Limb (tissue), 2 donors: ENCODE data around the gene CYB5RL.
"Not testable (repeated sequence)": the region's sequence is repeated elsewhere in the genome, so short reads cannot be mapped to it uniquely, and the experiment has no call there.

Experiments
- DNase-seq, 2 donors: peaks; one replicate each; pipeline ENCODE4 v3.0.0-alpha.2; 2016; ENCODE audit errors: extremely low spot score in 2 of 2

Gene CYB5RL

GRCh38 chr1:54225986-54226559, 26.2 kb upstream of the CYB5RL start:
- DNase-seq: no peak

GRCh38 chr1:54225378-54225777, 25.5 kb upstream of the CYB5RL start:
- DNase-seq: no peak

GRCh38 chr1:54224233-54224632, 24.4 kb upstream of the CYB5RL start:
- no peak for DNase-seq

- no peak for DNase-seq
These were observed 23.8 kb upstream of the CYB5RL start for GRCh38 chr1:54223441-54224202.

- DNase-seq: no peak
These were observed 22.9 kb upstream of the CYB5RL start for GRCh38 chr1:54222711-54223110.

- no peak for DNase-seq
These were observed 22.1 kb upstream of the CYB5RL start for GRCh38 chr1:54221867-54222484.

GRCh38 chr1:54221113-54221834, 21.4 kb upstream of the CYB5RL start:
- DNase-seq: no peak

GRCh38 chr1:54220004-54220811, 20.4 kb upstream of the CYB5RL start:
- DNase-seq: peak in 1 of 2 donors; percentile 42

- no peak for DNase-seq
These were observed 19.8 kb upstream of the CYB5RL start for GRCh38 chr1:54219688-54220003.

GRCh38 chr1:54218883-54219687, 19.3 kb upstream of the CYB5RL start:
- DNase-seq: no peak

GRCh38 chr1:54215523-54215922, 15.7 kb upstream of the CYB5RL start:
- DNase-seq: no peak

GRCh38 chr1:54212872-54213271, 13.0 kb upstream of the CYB5RL start:
- no peak for DNase-seq

GRCh38 chr1:54207896-54208295, 8.1 kb upstream of the CYB5RL start:
- DNase-seq: not testable (repeated sequence)

- no peak for DNase-seq
These were observed 7.5 kb upstream of the CYB5RL start for GRCh38 chr1:54207287-54207686.

- no peak for DNase-seq
These were observed 4.4 kb upstream of the CYB5RL start for GRCh38 chr1:54204199-54204598.

- no peak for DNase-seq
These were observed 728 bp upstream of the CYB5RL start for GRCh38 chr1:54200519-54200997.

GRCh38 chr1:54199151-54199764, 572 bp downstream of the CYB5RL start:
- DNase-seq: no peak

- DNase-seq: no peak
These were observed 6.4 kb downstream of the CYB5RL start for GRCh38 chr1:54193453-54193852.

- no peak for DNase-seq
These were observed 8.3 kb downstream of the CYB5RL start for GRCh38 chr1:54191525-54191924.

GRCh38 chr1:54190526-54190925, 9.3 kb downstream of the CYB5RL start:
- no peak for DNase-seq
